HG03342 (cell line): ENCODE results near the gene SH3BGRL2.

Experiments used
- ATAC-seq: cut with Tn5 transposase; IDR thresholded peaks from one replicate; pipeline ENCODE4 v1.9.1; 2021; ENCODE audit warnings: mild to moderate bottlenecking, moderate library complexity; ENCODE audit not compliant: unreplicated experiment

The SH3BGRL2 gene

GRCh38 chr6:79630883-79631692 lies at the start of gene SH3BGRL2:
Gene SH3BGRL2 (plus strand): TSS chr6:79631329. CDS start chr6:79631462, 133 bp downstream.
- peak; percentile 72 for ATAC-seq

- no peak for ATAC-seq
These were observed 46.8 kb upstream of the SH3BGRL2 start for GRCh38 chr6:79584332-79584731.

GRCh38 chr6:79586548-79586947 lies 44.6 kb upstream of the SH3BGRL2 start:
- peak; percentile 56 for ATAC-seq

- no peak for ATAC-seq
These were observed 41.4 kb upstream of the SH3BGRL2 start for GRCh38 chr6:79589701-79590100.

DNA sequence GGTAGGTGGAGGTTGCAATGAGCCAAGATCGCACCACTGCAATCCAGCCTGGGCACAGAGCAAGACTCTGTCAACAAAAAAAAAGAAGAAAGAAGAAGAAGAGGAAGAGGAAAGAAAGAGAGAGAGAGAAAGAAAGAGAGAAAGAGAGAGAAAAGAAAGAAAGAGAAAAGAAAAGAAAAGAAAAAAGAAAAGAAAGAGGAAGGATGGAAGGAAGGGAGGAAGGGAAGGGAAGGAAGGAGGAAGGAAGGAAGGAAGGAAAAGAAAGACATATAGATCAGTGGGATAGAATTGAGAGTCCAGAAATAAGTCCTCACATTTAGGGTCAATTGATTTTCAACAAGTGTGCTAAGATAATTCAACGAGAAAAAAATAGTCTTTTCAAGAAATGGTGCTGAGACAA lies 34.0 kb upstream of the SH3BGRL2 start:
- no peak for ATAC-seq

DNA sequence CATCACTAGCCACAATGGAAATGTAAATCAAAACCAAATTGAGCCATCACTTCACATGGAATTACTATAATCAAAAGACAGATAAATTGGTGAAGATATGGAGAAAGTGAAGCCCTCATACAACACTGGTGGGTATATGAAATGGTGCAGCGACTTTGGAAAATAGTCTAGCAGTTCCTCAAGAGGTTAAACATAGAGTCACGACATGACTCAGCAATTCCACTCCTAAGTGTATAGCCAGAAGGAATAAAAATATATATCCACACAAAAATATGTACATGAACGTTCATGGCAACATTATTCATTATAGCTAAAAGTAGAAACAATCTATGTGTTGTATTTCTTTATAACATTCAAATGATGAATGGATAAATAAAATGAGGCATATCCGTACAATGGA lies 33.1 kb upstream of the SH3BGRL2 start:
- no peak for ATAC-seq

DNA sequence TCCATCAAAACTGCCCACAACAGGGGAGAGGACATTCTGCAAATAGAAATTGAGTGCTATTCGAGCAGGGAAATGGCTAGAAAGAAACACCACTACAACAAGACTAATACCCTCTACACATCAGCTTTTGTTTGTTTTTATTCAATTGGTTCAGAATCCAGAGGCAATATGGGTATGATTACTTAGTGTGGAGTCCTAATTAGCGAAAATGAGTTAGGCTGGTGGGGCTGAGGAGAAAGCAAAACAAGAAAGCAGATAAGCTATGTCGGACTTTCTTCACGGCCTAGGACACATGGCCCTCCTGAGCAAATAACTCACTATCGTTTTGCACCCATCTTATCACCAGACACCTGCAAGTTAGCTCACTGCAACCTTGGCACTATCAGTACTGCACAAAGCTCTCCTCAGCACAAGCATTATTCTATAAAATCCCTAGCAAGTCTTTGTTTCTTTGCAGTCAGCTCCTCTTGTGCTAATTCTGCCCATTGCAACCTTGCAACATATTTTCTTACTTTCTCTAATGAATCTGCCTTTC lies 31.3 kb upstream of the SH3BGRL2 start:
- ATAC-seq, result no peak

- ATAC-seq, result no peak
These were observed 30.8 kb upstream of the SH3BGRL2 start for GRCh38 chr6:79600313-79600712.

- no peak for ATAC-seq
These were observed 30.1 kb upstream of the SH3BGRL2 start for GRCh38 chr6:79600812-79601609.

DNA sequence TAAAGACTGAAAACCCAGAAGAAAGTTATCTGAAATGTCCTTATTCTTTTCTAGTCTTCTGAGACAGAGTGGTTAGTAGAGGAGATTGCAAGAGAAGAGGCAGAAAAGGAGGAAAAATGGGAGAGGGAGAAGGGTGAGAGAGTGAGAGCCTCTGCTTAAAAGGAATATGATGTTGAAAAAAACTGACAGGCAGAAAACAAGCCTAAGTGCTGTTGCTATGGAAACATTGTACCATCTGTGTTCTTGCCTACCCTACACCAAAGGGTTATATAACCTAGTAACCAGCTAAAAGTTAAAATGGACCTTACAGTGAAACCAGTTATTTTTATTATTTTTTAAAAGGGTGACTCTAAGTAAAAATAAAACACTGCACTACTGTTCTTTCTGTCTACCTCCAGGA lies 28.3 kb upstream of the SH3BGRL2 start:
- ATAC-seq, result no peak

GRCh38 chr6:79604583-79605037 lies 26.5 kb upstream of the SH3BGRL2 start:
- no peak for ATAC-seq

- no peak for ATAC-seq
These were observed 26.1 kb upstream of the SH3BGRL2 start for GRCh38 chr6:79605061-79605460.

GRCh38 chr6:79605968-79606764 lies 25.0 kb upstream of the SH3BGRL2 start:
- no peak for ATAC-seq

- ATAC-seq, result no peak
These were observed 24.1 kb upstream of the SH3BGRL2 start for GRCh38 chr6:79607000-79607399.

DNA sequence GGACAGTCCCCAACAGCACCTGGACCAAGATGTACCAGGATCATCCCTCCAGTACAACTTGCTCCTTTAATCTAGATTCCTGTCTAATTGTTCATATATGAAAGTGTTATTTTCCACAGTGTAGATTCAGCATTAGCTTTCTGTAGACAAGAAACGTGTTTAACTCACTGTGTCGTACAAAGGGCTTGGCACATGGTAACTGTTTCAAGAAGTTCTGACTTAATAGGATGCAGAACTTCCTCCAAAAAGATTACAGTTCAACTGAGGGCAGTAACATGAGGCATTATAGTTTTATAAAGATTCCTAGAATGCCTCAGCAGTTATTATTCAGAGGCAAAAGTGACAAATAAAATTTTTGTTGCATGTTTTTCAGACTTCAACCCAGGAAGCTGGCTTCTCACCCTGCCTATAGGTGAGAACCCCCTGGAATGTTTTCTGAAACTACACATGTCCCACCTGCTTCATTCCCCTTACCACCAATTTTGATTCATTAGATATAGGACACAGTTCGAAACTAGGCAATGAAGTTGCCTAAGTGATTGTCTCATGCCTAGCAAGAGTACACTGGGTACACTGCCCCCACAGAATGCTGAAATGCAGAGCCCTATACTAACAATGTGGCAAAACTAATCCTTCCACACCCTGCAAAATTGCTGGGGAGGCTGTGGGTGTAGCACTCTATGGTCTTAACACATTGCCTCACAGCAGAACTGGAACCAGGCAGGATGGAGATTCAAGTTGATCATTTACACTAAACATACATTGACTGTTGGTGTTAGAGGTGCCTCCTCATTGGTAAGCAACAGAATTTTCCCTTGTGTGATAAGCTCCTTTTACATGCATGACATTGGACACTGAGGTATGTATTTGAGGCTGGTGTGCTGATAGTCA lies 22.6 kb upstream of the SH3BGRL2 start:
- ATAC-seq, result no peak

- ATAC-seq, result no peak
These were observed 21.9 kb upstream of the SH3BGRL2 start for GRCh38 chr6:79609225-79609595.

- no peak for ATAC-seq
These were observed 20.7 kb upstream of the SH3BGRL2 start for GRCh38 chr6:79610306-79611009.

DNA sequence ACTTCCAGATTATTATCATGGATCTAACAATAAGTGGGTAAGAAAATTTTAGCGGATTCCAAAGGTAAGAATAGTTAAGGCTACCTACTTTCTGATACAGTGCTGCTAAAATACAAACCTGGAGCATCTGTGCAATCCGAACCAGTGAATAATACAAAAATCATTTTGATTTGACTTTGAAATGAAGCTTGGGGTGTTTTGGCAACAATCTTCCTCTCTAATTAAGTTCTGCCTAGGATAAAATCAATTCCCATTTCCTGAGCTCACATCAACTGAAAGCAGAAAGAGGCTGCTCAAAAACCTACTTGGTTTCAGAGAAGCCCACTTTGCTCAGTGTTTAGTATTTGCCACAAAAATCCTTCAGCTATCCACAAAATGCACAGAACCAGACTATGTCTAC lies 18.7 kb upstream of the SH3BGRL2 start:
- no peak for ATAC-seq

DNA sequence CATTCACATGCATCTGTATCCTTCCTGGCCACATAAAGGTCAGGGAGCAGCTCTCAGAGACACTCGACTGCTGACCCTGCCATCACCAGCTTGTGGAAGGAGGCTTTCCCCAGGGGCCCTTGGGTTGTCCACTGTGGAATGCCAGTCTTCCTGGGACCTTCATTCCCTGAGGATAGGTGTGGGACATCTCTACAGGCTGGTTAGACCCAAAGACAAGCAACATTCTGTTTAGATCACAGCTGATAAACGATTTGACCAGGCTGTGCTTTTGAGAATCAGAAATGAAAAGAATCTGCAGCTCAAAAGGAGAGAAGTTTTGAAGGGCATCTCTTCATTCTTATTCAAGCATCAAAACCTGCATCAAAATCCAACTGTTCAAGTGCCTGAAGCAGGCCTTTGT lies 18.2 kb upstream of the SH3BGRL2 start:
- ATAC-seq, result no peak
